Motor neuron (in vitro differentiated cells): ENCODE data around the gene TMTC1. TPM values are rescaled to one million over a fixed set of nuclear protein-coding genes. Genes with fewer than 3 reads are reported as not detected.

Experiments
- ATAC-seq, 8 experiments: fragments of 200-7000 bp; cut with Tn5 transposase; replicated peaks in 6 of 8; 2 replicates each; pipeline ENCODE4 v1.8.0; 2021; ENCODE audit warnings: mild to moderate bottlenecking in 8 of 8, moderate library complexity in 8 of 8
- H3K27ac ChIP-seq, 2 donors: fragments of 250-450 bp; sonication (Bioruptor Pico); 2 replicates each; pipeline ENCODE4 v1.9.0; 2021; ENCODE audit warnings: antibody characterized with exemption in 2 of 2, mild to moderate bottlenecking in 2 of 2, moderate library complexity in 1 of 2
- H3K4me1 ChIP-seq, 2 donors: fragments of 250-450 bp; sonication (Bioruptor Pico); replicated peaks in 1 of 2; 2 replicates each; pipeline ENCODE4 v1.6.1; 2021; ENCODE audit warnings: antibody characterized with exemption in 2 of 2, mild to moderate bottlenecking in 2 of 2, moderate library complexity in 1 of 2
- H3K4me3 ChIP-seq, 5 donors: fragments of 250-450 bp; sonication (Bioruptor Pico); 2 replicates each; pipeline ENCODE4 v1.9.0; 2021; ENCODE audit warnings: antibody characterized with exemption in 5 of 5, mild to moderate bottlenecking in 5 of 5, moderate library complexity in 4 of 5
- WGBS, 10 experiments: fragments of 450-650 bp; shearing (Covaris generic); methylation state at CpG; one replicate each; pipeline ENCODE4 v1.0.0; 2022; 5-methylcytosine and 5-hydroxymethylcytosine counted together
- in situ Hi-C, 9 experiments: fragments of 400-800 bp; cut with MboI; loops; one replicate each; pipeline ENCODE4 v1.15.0; 2021; ENCODE audit warnings: low sequenced_read_pairs in 9 of 9, low pct_unique_long_range_greater_than_20kb in 2 of 9; ENCODE audit not compliant: unreplicated experiment in 9 of 9
- total RNA-seq, 8 experiments: library from RNA; unstranded; fragments of 300-600 nt; gene quantifications; 2 replicates each; pipeline versions ENCODE4 v1.2.3 to v1.2.4, GENCODE V29; 2022

Gene TMTC1
- total RNA-seq, 8 experiments from 2014 or later: 5.8 to 98.0 (median 10.4) TPM

- ATAC-seq: no peak
- in situ Hi-C loops: loop anchor here in 4 of 9 experiments (25.0 kb wide), 2 partner anchors 753 to 1278 kb away; no protein-coding TSS in a partner anchor
- H3K27ac ChIP-seq: no peak overlapping the region
- WGBS, 10 experiments: 0 to 100% (median 66%) methylated on average over 1 to 4 of the region's 4 CpGs; no CpG with 5 or more reads in 2 of the 10 experiments
- H3K4me1 ChIP-seq: peaks cover 6 to 35% of the 10 kb centered on the region in 2 donors
- H3K4me3 ChIP-seq: no peak overlapping the region
Measured at GRCh38 chr12:29533815-29534489, 249.8 kb downstream of the TMTC1 start.

- Histone ChIP-seq H3K4me1 (peaks cover 4 to 24% of the 10 kb centered on the region in 2 donors), H3K27ac (no peak overlapping the region), H3K4me3 (no peak overlapping the region)
- in situ Hi-C loops: loop anchor here in 4 of 9 experiments (25.0 kb wide), 2 partner anchors 756 to 1281 kb away; no protein-coding TSS in a partner anchor
- ATAC-seq: no peak
- WGBS, 10 experiments: 0 to 88% (median 60%) methylated on average over 1 of the region's 1 CpG; no CpG with 5 or more reads in 3 of the 10 experiments
Measured at GRCh38 chr12:29531471-29531870, 252.3 kb downstream of the TMTC1 start.

GRCh38 chr12:29530436-29530835, 253.3 kb downstream of the TMTC1 start:
- in situ Hi-C loops: loop anchor here in 4 of 9 experiments (25.0 kb wide), 2 partner anchors 757 to 1282 kb away; no protein-coding TSS in a partner anchor
- Histone ChIP-seq H3K4me3 (no peak overlapping the region), H3K27ac (no peak overlapping the region), H3K4me1 (peaks cover 4 to 14% of the 10 kb centered on the region in 2 donors)
- ATAC-seq: peak in 2 of 8 experiments; percentile 62 to 81
- WGBS, 10 experiments: 20 to 100% (median 86%) methylated on average over 1 to 4 of the region's 4 CpGs; no CpG with 5 or more reads in 2 of the 10 experiments

GRCh38 chr12:29528161-29528560, 255.6 kb downstream of the TMTC1 start:
- ATAC-seq: peak in 1 of 8 experiments; percentile 20
- WGBS, 10 experiments: 13 to 100% (median 50%) methylated on average over 1 to 4 of the region's 4 CpGs; no CpG with 5 or more reads in 3 of the 10 experiments
- peaks cover 0 to 3% of the 10 kb centered on the region in 2 donors for H3K4me1 ChIP-seq
- H3K27ac ChIP-seq: no peak overlapping the region
- no peak overlapping the region for H3K4me3 ChIP-seq
- in situ Hi-C loops: loop anchor here in 4 of 9 experiments (25.0 kb wide), 2 partner anchors 759 to 1284 kb away; no protein-coding TSS in a partner anchor

GRCh38 chr12:29521951-29522350, 261.8 kb downstream of the TMTC1 start:
- H3K4me3 ChIP-seq: no peak overlapping the region
- in situ Hi-C loops: loop anchor here in 3 of 9 experiments (25.0 kb wide), 1 partner anchor 1290 kb away; no protein-coding TSS in a partner anchor
- ATAC-seq: no peak
- peaks cover 0 to under 1% of the 10 kb centered on the region in 2 donors for H3K4me1 ChIP-seq
- no peak overlapping the region for H3K27ac ChIP-seq
- WGBS, 10 experiments: 33 to 100% (median 92%) methylated on average over 1 to 2 of the region's 2 CpGs; no CpG with 5 or more reads in 1 of the 10 experiments

- Histone ChIP-seq H3K4me3 (no peak overlapping the region), H3K27ac (no peak overlapping the region), H3K4me1 (peaks cover 0 to 11% of the 10 kb centered on the region in 2 donors)
- in situ Hi-C loops: loop anchor here in 3 of 9 experiments (25.0 kb wide), 1 partner anchor 1293 kb away; no protein-coding TSS in a partner anchor
- peak in 6 of 8 experiments; percentile 28 to 50 (median 42) for ATAC-seq
Measured at GRCh38 chr12:29519585-29520182, 264.1 kb downstream of the TMTC1 start.

- in situ Hi-C loops: loop anchor here in 3 of 9 experiments (25.0 kb wide), 1 partner anchor 1294 kb away; no protein-coding TSS in a partner anchor
- Histone ChIP-seq H3K4me1 (peaks cover 0 to 11% of the 10 kb centered on the region in 2 donors), H3K4me3 (no peak overlapping the region), H3K27ac (no peak overlapping the region)
- WGBS, 10 experiments: 50 to 94% (median 86%) methylated on average over 1 to 2 of the region's 2 CpGs; no CpG with 5 or more reads in 1 of the 10 experiments
- ATAC-seq: no peak
Measured at GRCh38 chr12:29518407-29518806, 265.3 kb downstream of the TMTC1 start.

- Histone ChIP-seq H3K27ac (no peak overlapping the region), H3K4me1 (peaks cover 0 to 11% of the 10 kb centered on the region in 2 donors), H3K4me3 (no peak overlapping the region)
- peak in 7 of 8 experiments; percentile 15 to 77 (median 43) for ATAC-seq
- in situ Hi-C loops: loop anchor here in 3 of 9 experiments (25.0 kb wide), 1 partner anchor 1295 kb away; no protein-coding TSS in a partner anchor
- 18 to 100% (median 94%) methylated on average over 1 to 6 of the region's 7 CpGs; no CpG with 5 or more reads in 2 of the 10 experiments for WGBS, 10 experiments
Measured at GRCh38 chr12:29517264-29517663, 266.5 kb downstream of the TMTC1 start.

GRCh38 chr12:29516431-29516875, 267.3 kb downstream of the TMTC1 start:
- WGBS, 10 experiments: 0 to 52% (median 33%) methylated on average over 1 to 2 of the region's 2 CpGs; no CpG with 5 or more reads in 2 of the 10 experiments
- Histone ChIP-seq H3K4me1 (peaks cover 0 to 11% of the 10 kb centered on the region in 2 donors), H3K4me3 (no peak overlapping the region), H3K27ac (peak overlapping the region in 1 of 2 donors; percentile 63)
- in situ Hi-C loops: loop anchor here in 3 of 9 experiments (25.0 kb wide), 1 partner anchor 1296 kb away; no protein-coding TSS in a partner anchor
- ATAC-seq: peak in 7 of 8 experiments; percentile 54 to 90 (median 73)

GRCh38 chr12:29510591-29511185, 273.1 kb downstream of the TMTC1 start:
- in situ Hi-C loops: loop anchor here in 3 of 9 experiments (25.0 kb wide), 1 partner anchor 1302 kb away; no protein-coding TSS in a partner anchor

GRCh38 chr12:29509503-29509902, 274.2 kb downstream of the TMTC1 start:
- no peaks in the 10 kb centered on the region for H3K4me1 ChIP-seq
- no peak overlapping the region for H3K27ac ChIP-seq
- in situ Hi-C loops: loop anchor here in 3 of 9 experiments (25.0 kb wide), 1 partner anchor 1303 kb away; no protein-coding TSS in a partner anchor
- ATAC-seq: no peak
- H3K4me3 ChIP-seq: no peak overlapping the region
- whole genome bisulfite sequencing, 10 experiments: 80 to 100% (median 100%) methylated on average over 1 of the region's 1 CpG; no CpG with 5 or more reads in 3 of the 10 experiments

More at GRCh38 chr12:29510591-29511185, 273.1 kb downstream of the TMTC1 start:
- peak in 2 of 8 experiments; percentile 46 to 66 for ATAC-seq
- WGBS, 10 experiments: 27 to 76% (median 45%) methylated on average over 2 to 6 of the region's 6 CpGs
- no peak overlapping the region for H3K4me3 ChIP-seq
- no peaks in the 10 kb centered on the region for H3K4me1 ChIP-seq
- H3K27ac ChIP-seq: no peak overlapping the region

GRCh38 chr12:29508949-29509348, 274.8 kb downstream of the TMTC1 start:
- WGBS, 10 experiments: 33 to 100% (median 89%) methylated on average over 1 to 2 of the region's 2 CpGs; no CpG with 5 or more reads in 2 of the 10 experiments
- in situ Hi-C loops: loop anchor here in 3 of 9 experiments (25.0 kb wide), 1 partner anchor 1303 kb away; no protein-coding TSS in a partner anchor

More at GRCh38 chr12:29508949-29509348, 274.8 kb downstream of the TMTC1 start:
- Histone ChIP-seq H3K4me3 (no peak overlapping the region), H3K4me1 (no peaks in the 10 kb centered on the region), H3K27ac (no peak overlapping the region)
- no peak for ATAC-seq
